ENCODE data around the gene PCDHB12. TPM values are rescaled to one million over a fixed set of nuclear protein-coding genes. Genes with fewer than 3 reads are reported as not detected.

PCDHB12 gene
- total RNA-seq, 4 donors from 2014 or later: 0.35 to 4.1 (median 0.88) TPM

DNA sequence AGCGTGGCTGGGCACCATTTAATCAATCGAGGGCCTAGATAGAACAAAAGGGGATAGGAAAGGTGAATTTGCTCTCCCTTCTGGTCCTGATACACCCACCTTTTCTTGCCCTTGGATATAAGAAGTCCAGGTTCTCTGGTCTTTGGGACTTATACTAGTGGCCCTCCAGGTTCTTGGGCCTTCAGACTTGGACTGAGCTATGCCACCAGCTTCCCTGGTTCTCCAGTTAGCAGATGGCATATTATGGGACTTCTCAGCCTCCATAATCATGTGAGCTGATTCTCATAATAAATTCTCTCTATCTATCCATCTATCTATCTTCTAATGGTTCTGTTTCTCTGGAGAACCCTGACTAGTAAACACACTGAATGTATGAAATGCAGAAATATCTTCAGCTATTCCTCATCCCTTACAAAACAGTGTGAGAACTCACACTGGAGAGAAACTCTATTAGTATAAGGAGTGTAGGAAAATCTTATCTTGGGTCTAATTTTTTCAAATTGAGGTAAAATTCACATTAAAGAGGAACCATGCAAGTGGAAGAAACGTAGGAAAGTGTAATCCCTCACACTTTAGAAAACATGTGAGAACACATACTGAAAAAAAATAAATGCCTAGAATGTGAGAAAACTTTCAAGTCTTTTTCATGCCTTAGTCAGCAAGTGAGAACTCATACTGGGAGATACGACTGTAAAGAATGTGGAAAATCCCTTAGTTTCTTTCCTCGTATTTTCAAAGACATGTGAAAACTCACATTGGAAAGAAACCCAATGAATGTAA lies 52.1 kb downstream of the PCDHB12 start:
- Histone ChIP-seq H3K4me1 (no peaks in the 10 kb centered on the region), H3K36me3 (no peaks in the 10 kb centered on the region), H3K27ac (no peak overlapping the region), H3K9me3 (peaks cover 0 to 100% (median 34%) of the 10 kb centered on the region in 4 donors), H3K4me3 (no peak overlapping the region), H3K27me3 (no peaks in the 10 kb centered on the region)
- DNase-seq: no peak
- TF ChIP-seq POLR2A (IDR thresholded peaks at IDR 0.05): no peak
- TF ChIP-seq, protein P1, sequence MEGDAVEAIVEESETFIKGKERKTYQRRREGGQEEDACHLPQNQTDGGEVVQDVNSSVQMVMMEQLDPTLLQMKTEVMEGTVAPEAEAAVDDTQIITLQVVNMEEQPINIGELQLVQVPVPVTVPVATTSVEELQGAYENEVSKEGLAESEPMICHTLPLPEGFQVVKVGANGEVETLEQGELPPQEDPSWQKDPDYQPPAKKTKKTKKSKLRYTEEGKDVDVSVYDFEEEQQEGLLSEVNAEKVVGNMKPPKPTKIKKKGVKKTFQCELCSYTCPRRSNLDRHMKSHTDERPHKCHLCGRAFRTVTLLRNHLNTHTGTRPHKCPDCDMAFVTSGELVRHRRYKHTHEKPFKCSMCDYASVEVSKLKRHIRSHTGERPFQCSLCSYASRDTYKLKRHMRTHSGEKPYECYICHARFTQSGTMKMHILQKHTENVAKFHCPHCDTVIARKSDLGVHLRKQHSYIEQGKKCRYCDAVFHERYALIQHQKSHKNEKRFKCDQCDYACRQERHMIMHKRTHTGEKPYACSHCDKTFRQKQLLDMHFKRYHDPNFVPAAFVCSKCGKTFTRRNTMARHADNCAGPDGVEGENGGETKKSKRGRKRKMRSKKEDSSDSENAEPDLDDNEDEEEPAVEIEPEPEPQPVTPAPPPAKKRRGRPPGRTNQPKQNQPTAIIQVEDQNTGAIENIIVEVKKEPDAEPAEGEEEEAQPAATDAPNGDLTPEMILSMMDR (IDR thresholded peaks at IDR 0.05): no peak

GRCh38 chr5:141261238-141261546 lies 52.7 kb downstream of the PCDHB12 start:
- Histone ChIP-seq H3K27me3 (no peaks in the 10 kb centered on the region), H3K4me1 (no peaks in the 10 kb centered on the region), H3K9me3 (peaks cover 0 to 100% (median 34%) of the 10 kb centered on the region in 4 donors), H3K27ac (no peak overlapping the region), H3K36me3 (no peaks in the 10 kb centered on the region), H3K4me3 (no peak overlapping the region)
- DNase-seq: no peak
- no peak for TF ChIP-seq POLR2A (IDR thresholded peaks at IDR 0.05)
- TF ChIP-seq, protein P1 (IDR thresholded peaks at IDR 0.05): no peak

Other genes starting within 250 kb of the PCDHB12 start
- gene PCDHAC2, start 242.2 kb upstream of the PCDHB12 start, total RNA-seq: 1 to 10 TPM in 1 of 4 donors, under 1 TPM in 3; 0.18 to 1.7 (median 0.43) TPM
- not detected for gene PCDHB1, start 157.3 kb upstream of the PCDHB12 start, total RNA-seq
- gene PCDHB2, start 114.1 kb upstream of the PCDHB12 start, total RNA-seq: 1 to 10 TPM in 1 of 4 donors, under 1 TPM in 3; 0.35 to 1.3 (median 0.65) TPM
- 1 to 10 TPM in 2 of 4 donors, under 1 TPM in 1, not detected in 1; 0.70 to 4.1 (median 1.1) TPM for gene PCDHB3, start 108.2 kb upstream of the PCDHB12 start, total RNA-seq
- gene PCDHB4, start 86.9 kb upstream of the PCDHB12 start, total RNA-seq: 1 to 10 TPM in 2 of 4 donors, under 1 TPM in 1, not detected in 1; 0.80 to 6.6 (median 1.2) TPM
- gene PCDHB5, start 73.5 kb upstream of the PCDHB12 start, total RNA-seq: under 1 TPM in 1 of 4 donors, not detected in 3; 0.18 TPM
- gene PCDHB6, start 58.7 kb upstream of the PCDHB12 start, total RNA-seq: under 1 TPM in 1 of 4 donors, not detected in 3; 0.54 TPM
- gene PCDHB7, start 36.1 kb upstream of the PCDHB12 start, total RNA-seq: under 1 TPM in 2 of 4 donors, not detected in 2; 0.53 to 0.54 TPM
- gene PCDHB8, start 30.9 kb upstream of the PCDHB12 start, total RNA-seq: not detected
- 1 to 10 TPM in 1 of 4 donors, under 1 TPM in 2, not detected in 1; 0.35 to 5.8 (median 0.40) TPM for gene PCDHB16, start 26.3 kb upstream of the PCDHB12 start, total RNA-seq
- gene PCDHB9, start 21.6 kb upstream of the PCDHB12 start, total RNA-seq: 1 to 10 TPM in 1 of 4 donors, under 1 TPM in 3; 0.18 to 1.7 (median 0.39) TPM
- gene PCDHB10, start 16.4 kb upstream of the PCDHB12 start, total RNA-seq: under 1 TPM in 3 of 4 donors, not detected in 1; 0.54 to 0.83 (median 0.76) TPM
- 1 to 10 TPM in 1 of 4 donors, under 1 TPM in 1, not detected in 2; 0.27 to 2.8 TPM for gene PCDHB11, start 9.1 kb upstream of the PCDHB12 start, total RNA-seq
- gene PCDHB13, start 5.2 kb downstream of the PCDHB12 start, total RNA-seq: under 1 TPM; 0.13 to 0.83 (median 0.32) TPM
- gene PCDHB14, start 14.6 kb downstream of the PCDHB12 start, total RNA-seq: 1 to 10 TPM in 1 of 4 donors, under 1 TPM in 2, not detected in 1; 0.19 to 1.1 (median 0.54) TPM
- under 1 TPM in 2 of 4 donors, not detected in 2; 0.27 to 0.35 TPM for gene PCDHB15, start 36.7 kb downstream of the PCDHB12 start, total RNA-seq
- gene SLC25A2, start 95.3 kb downstream of the PCDHB12 start, total RNA-seq: 1 to 10 TPM; 1.1 to 4.1 (median 2.9) TPM
- 10 to 100 TPM; 42.2 to 80.0 (median 47.5) TPM for gene TAF7, start 112.1 kb downstream of the PCDHB12 start, total RNA-seq
- 1 to 10 TPM in 1 of 4 donors, not detected in 3; 1.7 TPM for gene PCDHGA1, start 121.8 kb downstream of the PCDHB12 start, total RNA-seq
- 1 to 10 TPM in 2 of 4 donors, under 1 TPM in 1, not detected in 1; 0.57 to 1.7 (median 1.1) TPM for gene PCDHGA2, start 130.0 kb downstream of the PCDHB12 start, total RNA-seq
- 1 to 10 TPM in 1 of 4 donors, under 1 TPM in 2, not detected in 1; 0.40 to 1.7 (median 0.76) TPM for gene PCDHGA3, start 135.1 kb downstream of the PCDHB12 start, total RNA-seq
- gene PCDHGB1, start 141.4 kb downstream of the PCDHB12 start, total RNA-seq: under 1 TPM in 3 of 4 donors, not detected in 1; 0.27 to 0.53 (median 0.47) TPM
- 1 to 10 TPM in 2 of 4 donors, under 1 TPM in 2; 0.27 to 3.3 (median 0.81) TPM for gene PCDHGA4, start 146.3 kb downstream of the PCDHB12 start, total RNA-seq
- 1 to 10 TPM; 1.2 to 5.8 (median 1.6) TPM for gene PCDHGB2, start 151.3 kb downstream of the PCDHB12 start, total RNA-seq
- gene PCDHGA5, start 155.4 kb downstream of the PCDHB12 start, total RNA-seq: 10 to 100 TPM in 1 of 4 donors, 1 to 10 TPM in 2, under 1 TPM in 1; 0.94 to 10.7 (median 1.7) TPM
- 1 to 10 TPM; 1.6 to 5.0 (median 2.0) TPM for gene PCDHGB3, start 161.5 kb downstream of the PCDHB12 start, total RNA-seq
- 1 to 10 TPM in 2 of 4 donors, under 1 TPM in 2; 0.70 to 4.1 (median 1.0) TPM for gene PCDHGA6, start 165.2 kb downstream of the PCDHB12 start, total RNA-seq
- gene PCDHGA7, start 174.0 kb downstream of the PCDHB12 start, total RNA-seq: 1 to 10 TPM in 2 of 4 donors, under 1 TPM in 2; 0.35 to 2.5 (median 0.95) TPM
- 1 to 10 TPM; 1.1 to 3.3 (median 1.9) TPM for gene PCDHGB4, start 179.0 kb downstream of the PCDHB12 start, total RNA-seq
- gene PCDHGA8, start 183.9 kb downstream of the PCDHB12 start, total RNA-seq: 1 to 10 TPM in 2 of 4 donors, under 1 TPM in 2; 0.35 to 2.5 (median 1.1) TPM
- 1 to 10 TPM; 2.3 to 9.1 (median 2.9) TPM for gene PCDHGB5, start 189.2 kb downstream of the PCDHB12 start, total RNA-seq
- gene PCDHGA9, start 194.1 kb downstream of the PCDHB12 start, total RNA-seq: 10 to 100 TPM in 1 of 4 donors, 1 to 10 TPM in 3; 1.9 to 17.3 (median 4.0) TPM
- 1 to 10 TPM; 1.1 to 7.4 (median 3.3) TPM for gene PCDHGB6, start 199.3 kb downstream of the PCDHB12 start, total RNA-seq
- 1 to 10 TPM; 3.2 to 7.7 (median 4.2) TPM for gene PCDHGA10, start 204.3 kb downstream of the PCDHB12 start, total RNA-seq
- 1 to 10 TPM; 4.0 to 5.8 (median 4.3) TPM for gene PCDHGB7, start 209.0 kb downstream of the PCDHB12 start, total RNA-seq
- gene PCDHGA11, start 212.3 kb downstream of the PCDHB12 start, total RNA-seq: 1 to 10 TPM; 1.1 to 5.0 (median 2.4) TPM
- 10 to 100 TPM in 1 of 4 donors, 1 to 10 TPM in 3; 1.4 to 12.4 (median 4.7) TPM for gene PCDHGA12, start 221.8 kb downstream of the PCDHB12 start, total RNA-seq

All from Peyer's patch (tissue), 4 donors.